K562 (cell line): Measurements from ENCODE around the gene ATP6V0A1. TPM values are rescaled to one million over a fixed set of nuclear protein-coding genes. Genes with fewer than 3 reads are reported as not detected.
"Not testable (repeated sequence)": the region's sequence is repeated elsewhere in the genome, so short reads cannot be mapped to it uniquely, and the experiment has no call there.

Source experiments
- ATAC-seq: fragments of 200-7000 bp; cut with Tn5 transposase; 3 replicates; pipeline ENCODE4 v1.9.1; 2020; ENCODE audit warnings: moderate library complexity
- BruUV-seq: library from RNA; stranded (reverse); fragments of 400-500 nt; replicated peaks from 2 replicates; lab custom pipeline; 2021; lab: Mats Ljungman, UMichigan
- CTCF ChIA-PET: fragments of 300-600 bp; formaldehyde crosslinking; extraction: SDS; loops from one replicate; lab custom pipeline; 2021; ENCODE audit warnings: low intra/inter-chr PET ratio; lab: Yijun Ruan, JAX
- POLR2A ChIA-PET: fragments of 300-600, 350-650 bp; sonication (Branson Sonifier 250); formaldehyde crosslinking; extraction: SDS; loops from one replicate; lab custom pipeline; 2021; ENCODE audit warnings: antibody characterized with exemption, inconsistent platforms; lab: Yijun Ruan, JAX
- DNase-seq, 4 experiments: peaks; one replicate each; pipeline versions ENCODE4 v3.0.0 to v3.0.0-alpha.2; 2011 to 2018; ENCODE audit warnings: low spot score in 3 of 4, mixed read lengths in 3 of 4; ENCODE audit errors: extremely low read depth in 1 of 4
- FAIRE-seq: peaks from 2 replicates; lab custom pipeline; 2011; peaks lifted over from hg19 to GRCh38; lab: Jason Lieb, UNC
- H2AFZ ChIP-seq: 2 replicates; pipeline ENCODE4 v1.6.0; 2011; ENCODE audit warnings: low read depth, low read length, control low read depth, inconsistent platforms
- H3K27ac ChIP-seq: fragments of 200-600 bp; 3 replicates; pipeline ENCODE4 v1.8.0; 2011; ENCODE audit warnings: low read depth, mild to moderate bottlenecking, control low read depth, inconsistent platforms, low read length, moderate library complexity, mixed read lengths; ENCODE audit errors: extremely low read depth
- H3K27me3 ChIP-seq, 2 experiments: fragments of 300-600 bp in 1 of 2; 2 replicates in 1 of 2; 3 replicates in 1 of 2; pipeline versions ENCODE4 v1.6.0 to v1.8.0; 2011; ENCODE audit warnings: inconsistent platforms in 2 of 2, low read length in 2 of 2, mild to moderate bottlenecking in 1 of 2, mixed read lengths in 1 of 2, moderate library complexity in 1 of 2; ENCODE audit not compliant: control insufficient read depth in 2 of 2, insufficient read depth in 2 of 2
- H3K36me3 ChIP-seq: fragments of 300-600 bp; 3 replicates; pipeline ENCODE4 v1.8.0; 2011; ENCODE audit warnings: mild to moderate bottlenecking, low read length, inconsistent platforms; ENCODE audit not compliant: control insufficient read depth, insufficient read depth
- H3K4me1 ChIP-seq, 2 experiments: fragments of 200-600 bp in 1 of 2; replicated peaks in 1 of 2; 2 replicates in 1 of 2; 3 replicates in 1 of 2; pipeline versions ENCODE4 v1.5.1 to v1.8.0; 2011; ENCODE audit warnings: inconsistent platforms in 2 of 2, low read length in 2 of 2, mild to moderate bottlenecking in 1 of 2, mixed read lengths in 1 of 2, moderate library complexity in 1 of 2; ENCODE audit not compliant: control insufficient read depth in 2 of 2, insufficient read depth in 2 of 2
- H3K4me2 ChIP-seq: 2 replicates; pipeline ENCODE4 v1.6.1; 2011; ENCODE audit warnings: low read length, control low read depth, inconsistent platforms, mixed read lengths; ENCODE audit not compliant: insufficient read depth
- H3K4me3 ChIP-seq: fragments of 200-600 bp; sonication (generic), shearing (Covaris generic); 2 replicates; pipeline ENCODE4 v1.5.1; 2016; ENCODE audit warnings: control low read depth, inconsistent platforms
- H3K79me2 ChIP-seq: fragments of 200-600 bp; 3 replicates; pipeline ENCODE4 v1.8.0; 2011; ENCODE audit warnings: low read length, inconsistent platforms; ENCODE audit not compliant: control insufficient read depth, insufficient read depth
- H3K9ac ChIP-seq, 2 experiments: 2 replicates each; pipeline versions ENCODE4 v1.6.0 to v1.6.1; 2011; ENCODE audit warnings: low read depth in 2 of 2, low read length in 2 of 2, control low read depth in 1 of 2, inconsistent platforms in 1 of 2, mild to moderate bottlenecking in 1 of 2, mixed read lengths in 1 of 2; ENCODE audit not compliant: insufficient read depth in 1 of 2
- H3K9me1 ChIP-seq: one replicate; pipeline ENCODE4 v1.6.0; 2011; ENCODE audit warnings: inconsistent platforms, mild to moderate bottlenecking, low read length, moderate library complexity; ENCODE audit not compliant: control insufficient read depth, insufficient read depth
- H3K9me3 ChIP-seq: replicated peaks from 2 replicates; pipeline ENCODE4 v1.5.1; 2011; ENCODE audit warnings: low read depth, low read length, inconsistent platforms; ENCODE audit not compliant: control insufficient read depth, insufficient read depth
- H4K20me1 ChIP-seq: replicated peaks from 2 replicates; pipeline ENCODE4 v1.6.1; 2011; ENCODE audit warnings: low read length, inconsistent platforms, mixed read lengths; ENCODE audit not compliant: control insufficient read depth, insufficient read depth
- CBFA2T2 ChIP-seq: fragments of 450-650 bp; conservative IDR thresholded peaks from 2 replicates; pipeline ENCODE4 v1.6.1; 2017; ENCODE audit warnings: mild to moderate bottlenecking
- CBFA2T3 ChIP-seq: fragments of 450-650 bp; IDR thresholded peaks from 2 replicates; pipeline ENCODE4 v1.6.1; 2017
- DPF2 ChIP-seq: fragments of 450-650 bp; IDR thresholded peaks from 2 replicates; pipeline ENCODE4 v1.6.1; 2016
- FOXK2 ChIP-seq, 2 experiments: fragments of 450-650 bp; IDR thresholded peaks in 1 of 2; conservative IDR thresholded peaks in 1 of 2; 2 replicates each; pipeline ENCODE4 v1.6.1; 2016; ENCODE audit warnings: low read depth in 2 of 2, mild to moderate bottlenecking in 1 of 2
- SMARCA4 ChIP-seq: fragments of 450-650 bp; IDR thresholded peaks from 2 replicates; pipeline ENCODE4 v1.6.1; 2016
- SOX6 ChIP-seq: fragments of 450-650 bp; IDR thresholded peaks from 2 replicates; pipeline ENCODE4 v1.6.1; 2014; ENCODE audit warnings: mild to moderate bottlenecking
- TAL1 ChIP-seq: fragments of 450-650 bp; IDR thresholded peaks from 2 replicates; pipeline ENCODE4 v1.6.1; 2016; ENCODE audit warnings: mild to moderate bottlenecking
- TRIM24 ChIP-seq, 2 experiments: fragments of 450-650 bp; IDR thresholded peaks; 2 replicates each; pipeline ENCODE4 v1.6.1; 2016
- WGBS: fragments of 100-300 bp; shearing (Covaris generic); methylation state at CpG from one replicate; pipeline ENCODE4 v1.1.6; 2016; ENCODE audit warnings: low coverage, mixed read lengths; ENCODE audit not compliant: insufficient coverage; ENCODE audit errors: missing lambda C conversion rate; 5-methylcytosine and 5-hydroxymethylcytosine counted together
- in situ Hi-C: fragments of 300-500 bp; cut with MboI; formaldehyde crosslinking; loops from 4 replicates; pipeline ENCODE4 v1.15.0; 2018; ENCODE audit warnings: inconsistent platforms, mixed read lengths
- intact Hi-C: fragments of 100-400 bp; cut with micrococcal nuclease; formaldehyde crosslinking; loops from 2 replicates; pipeline ENCODE4 v1.14.2; 2022
- polyA plus RNA-seq, 8 experiments: library from polyadenylated mRNA; depleted of rRNA in 4 of 8; stranded (reverse) in 5 of 8; unstranded in 3 of 8; fragments of >200 nt; fragmentation: Nextera tagmentation in 2 of 8; fragmentation: Illumina TruSeq in 1 of 8; extraction: Ambion mirVana in 2 of 8; extraction: Trizol in 1 of 8; gene quantifications; 2 replicates each; pipeline versions ENCODE4 v1.2.1 to v1.2.3, GENCODE V29; 2011 to 2014; ENCODE audit warnings: inconsistent platforms in 1 of 8, missing spikeins in 1 of 8
- total RNA-seq, 7 experiments: library from RNA; depleted of rRNA in 6 of 7; stranded (reverse); fragments of >200 nt in 6 of 7; fragmentation: Illumina TruSeq in 2 of 7; extraction: Trizol in 2 of 7; gene quantifications; 2 replicates each; pipeline versions ENCODE4 v1.2.1 to v1.2.3, GENCODE V29; 2011 to 2021; ENCODE audit warnings: low replicate concordance in 1 of 7

ATP6V0A1 gene
- total and polyA plus RNA-seq, 9 of the 15 experiments (the other 6 are each of a cell fraction or from before 2014, with no cell fraction given), result 11.8 to 158 (median 75.5) TPM

GRCh38 chr17:42449838-42450237 lies 8.8 kb upstream of the ATP6V0A1 start:
- H3K4me2 ChIP-seq, H3K27me3 ChIP-seq, ATAC-seq, H3K9ac ChIP-seq, BruUV-seq, H3K36me3 ChIP-seq, intact Hi-C loops, H3K79me2 ChIP-seq, FAIRE-seq, H3K9me1 ChIP-seq, in situ Hi-C loops, H3K4me3 ChIP-seq, CTCF ChIA-PET, H3K27ac ChIP-seq, H3K9me3 ChIP-seq, H4K20me1 ChIP-seq, POLR2A ChIA-PET, DNase-seq, H2AFZ ChIP-seq: not testable (repeated sequence)
- H3K4me1 ChIP-seq, result peaks cover 7 to 10% of the 10 kb centered on the region in 2 experiments; a peak in 4 of 5 replicates
- 0 out of 4 replicates have a peak, but pooled peaks of 1 of the 2 experiments have one; percentile 20 for TF ChIP-seq TRIM24 (IDR thresholded peaks at IDR 0.05)
- TF ChIP-seq DPF2, result peak; percentile 70
- TF ChIP-seq SMARCA4, result 0 out of 2 replicates have a peak, but pooled peaks have one; percentile 18
- TF ChIP-seq SOX6, result 0 out of 2 replicates have a peak, but pooled peaks have one; percentile 27
- TF ChIP-seq TAL1, result peak; percentile 22; the same call in 1 of the 2 replicates
- peak; percentile 66 for TF ChIP-seq CBFA2T3
- TF ChIP-seq FOXK2 (conservative IDR thresholded peaks at IDR 0.05 in 1 of 2, IDR thresholded peaks at IDR 0.05 in 1 of 2; ENCODE audit: low read depth in 2 of 2), result peak in 1 of 2 experiments; percentile 50; a peak in 1 of 4 replicates
- 0 out of 2 replicates have a peak, but pooled peaks have one; percentile 34 for TF ChIP-seq CBFA2T2
- WGBS, result no CpG with 5 or more reads among the region's 2 CpGs

- POLR2A ChIA-PET, result interaction anchor here (0.7 kb wide), 2 partner anchors 10 to 12 kb away, joined by 3 read pairs; no protein-coding TSS in a partner anchor
- H4K20me1 ChIP-seq, H3K9me1 ChIP-seq, H2AFZ ChIP-seq, FAIRE-seq, intact Hi-C loops, H3K4me3 ChIP-seq, H3K36me3 ChIP-seq, CTCF ChIA-PET, H3K27me3 ChIP-seq, H3K9me3 ChIP-seq, H3K9ac ChIP-seq, H3K27ac ChIP-seq, BruUV-seq, H3K4me2 ChIP-seq, in situ Hi-C loops, ATAC-seq, DNase-seq, H3K79me2 ChIP-seq: not testable (repeated sequence)
- peaks cover 8 to 10% of the 10 kb centered on the region in 2 experiments; a peak in 4 of 5 replicates for H3K4me1 ChIP-seq
- 72% methylated on average over 5 of the region's 5 CpGs for WGBS
Observed at GRCh38 chr17:42451270-42451669, 7.4 kb upstream of the ATP6V0A1 start.
